Muscle layer of colon (tissue), 2 donors: ENCODE measurements around the gene ACVRL1.

ENCODE experiments used
- H3K27ac ChIP-seq: one replicate; pipeline ENCODE4 v1.7.0; 2013; ENCODE audit warnings: low read depth, mild to moderate bottlenecking, low read length, moderate library complexity
- H3K27me3 ChIP-seq, 2 donors: one replicate each; pipeline ENCODE4 v1.7.0; 2013; ENCODE audit warnings: low read length in 2 of 2, mild to moderate bottlenecking in 2 of 2; ENCODE audit not compliant: insufficient read depth in 2 of 2, control insufficient read depth in 1 of 2
- H3K36me3 ChIP-seq: one replicate; pipeline ENCODE4 v1.7.0; 2013; ENCODE audit warnings: mild to moderate bottlenecking, low read length; ENCODE audit not compliant: insufficient read depth
- H3K4me1 ChIP-seq: one replicate; pipeline ENCODE4 v1.7.0; 2013; ENCODE audit warnings: mild to moderate bottlenecking, low read length; ENCODE audit not compliant: insufficient read depth
- H3K4me3 ChIP-seq, 2 donors: one replicate each; pipeline ENCODE4 v1.7.0; 2013; ENCODE audit warnings: low read length in 2 of 2, low read depth in 1 of 2, mild to moderate bottlenecking in 1 of 2, moderate library complexity in 1 of 2
- H3K9ac ChIP-seq: one replicate; pipeline ENCODE4 v1.7.0; 2013; ENCODE audit warnings: low read length
- H3K9me3 ChIP-seq: one replicate; pipeline ENCODE4 v1.7.0; 2013; ENCODE audit warnings: mild to moderate bottlenecking, low read length
- donor health status: abdominal sarcoma.
- donor health status: Adenocarcinoma of cecum.

Gene ACVRL1

GRCh38 chr12:51890133-51890464 lies 17.2 kb upstream of the ACVRL1 start:
- Histone ChIP-seq H3K27me3 (peaks cover 0 to 15% of the 10 kb centered on the region in 2 donors), H3K4me3 (no peak overlapping the region), H3K4me1 (peaks cover 9% of the 10 kb centered on the region), H3K9me3 (no peaks in the 10 kb centered on the region), H3K36me3 (no peaks in the 10 kb centered on the region), H3K9ac (no peak overlapping the region), H3K27ac (no peak overlapping the region)

- H3K9me3 ChIP-seq, result no peaks in the 10 kb centered on the region
- H3K4me3 ChIP-seq, result no peak overlapping the region
- H3K4me1 ChIP-seq, result peaks cover 9% of the 10 kb centered on the region
These were observed 16.7 kb upstream of the ACVRL1 start for GRCh38 chr12:51890511-51891171.

GRCh38 chr12:51891843-51892242 lies 15.5 kb upstream of the ACVRL1 start:
- H3K4me3 ChIP-seq, result no peak overlapping the region
- no peak overlapping the region for H3K9ac ChIP-seq
- no peak overlapping the region for H3K27ac ChIP-seq
- H3K36me3 ChIP-seq, result no peaks in the 10 kb centered on the region
- no peaks in the 10 kb centered on the region for H3K9me3 ChIP-seq
- H3K27me3 ChIP-seq, result peaks cover 0 to 15% of the 10 kb centered on the region in 2 donors
- peaks cover 3% of the 10 kb centered on the region for H3K4me1 ChIP-seq

More at GRCh38 chr12:51890511-51891171, 16.7 kb upstream of the ACVRL1 start:
- Histone ChIP-seq H3K27ac (no peak overlapping the region), H3K36me3 (no peaks in the 10 kb centered on the region), H3K27me3 (peaks cover 0 to 15% of the 10 kb centered on the region in 2 donors), H3K9ac (no peak overlapping the region)

GRCh38 chr12:51893786-51894185 lies 13.5 kb upstream of the ACVRL1 start:
- no peaks in the 10 kb centered on the region for H3K9me3 ChIP-seq
- no peaks in the 10 kb centered on the region for H3K36me3 ChIP-seq
- no peak overlapping the region for H3K4me3 ChIP-seq
- no peak overlapping the region for H3K27ac ChIP-seq
- H3K4me1 ChIP-seq, result no peaks in the 10 kb centered on the region
- no peak overlapping the region for H3K9ac ChIP-seq
- H3K27me3 ChIP-seq, result peaks cover 0 to 5% of the 10 kb centered on the region in 2 donors

- Histone ChIP-seq H3K36me3 (no peaks in the 10 kb centered on the region), H3K9ac (no peak overlapping the region), H3K27me3 (no peaks in the 10 kb centered on the region), H3K4me1 (no peaks in the 10 kb centered on the region), H3K9me3 (no peaks in the 10 kb centered on the region), H3K4me3 (no peak overlapping the region), H3K27ac (no peak overlapping the region)
These were observed 11.7 kb upstream of the ACVRL1 start for GRCh38 chr12:51895378-51896135.

- Histone ChIP-seq H3K9me3 (no peaks in the 10 kb centered on the region), H3K27me3 (no peaks in the 10 kb centered on the region), H3K9ac (no peak overlapping the region), H3K4me1 (no peaks in the 10 kb centered on the region), H3K36me3 (no peaks in the 10 kb centered on the region), H3K4me3 (no peak overlapping the region), H3K27ac (no peak overlapping the region)
These were observed 11.1 kb upstream of the ACVRL1 start for GRCh38 chr12:51896236-51896635.

GRCh38 chr12:51897181-51897580 lies 10.1 kb upstream of the ACVRL1 start:
- H3K27ac ChIP-seq, result no peak overlapping the region
- no peaks in the 10 kb centered on the region for H3K9me3 ChIP-seq
- no peaks in the 10 kb centered on the region for H3K27me3 ChIP-seq
- no peak overlapping the region for H3K9ac ChIP-seq
- H3K4me3 ChIP-seq, result no peak overlapping the region
- H3K36me3 ChIP-seq, result no peaks in the 10 kb centered on the region
- no peaks in the 10 kb centered on the region for H3K4me1 ChIP-seq

- H3K4me1 ChIP-seq, result no peaks in the 10 kb centered on the region
- H3K4me3 ChIP-seq, result no peak overlapping the region
- H3K9me3 ChIP-seq, result no peaks in the 10 kb centered on the region
- no peak overlapping the region for H3K27ac ChIP-seq
- H3K36me3 ChIP-seq, result no peaks in the 10 kb centered on the region
- no peak overlapping the region for H3K9ac ChIP-seq
- H3K27me3 ChIP-seq, result no peaks in the 10 kb centered on the region
These were observed 8.8 kb upstream of the ACVRL1 start for GRCh38 chr12:51898506-51898905.

GRCh38 chr12:51898937-51899336 lies 8.4 kb upstream of the ACVRL1 start:
- H3K4me3 ChIP-seq, result no peak overlapping the region
- no peaks in the 10 kb centered on the region for H3K4me1 ChIP-seq
- H3K9me3 ChIP-seq, result no peaks in the 10 kb centered on the region
- no peak overlapping the region for H3K27ac ChIP-seq
- H3K9ac ChIP-seq, result no peak overlapping the region
- no peaks in the 10 kb centered on the region for H3K36me3 ChIP-seq
- H3K27me3 ChIP-seq, result no peaks in the 10 kb centered on the region

- H3K4me3 ChIP-seq, result no peak overlapping the region
- H3K9ac ChIP-seq, result no peak overlapping the region
- H3K4me1 ChIP-seq, result peaks cover 2% of the 10 kb centered on the region
- H3K9me3 ChIP-seq, result no peaks in the 10 kb centered on the region
- no peaks in the 10 kb centered on the region for H3K27me3 ChIP-seq
- no peaks in the 10 kb centered on the region for H3K36me3 ChIP-seq
- no peak overlapping the region for H3K27ac ChIP-seq
These were observed 6.9 kb upstream of the ACVRL1 start for GRCh38 chr12:51900323-51900889.

GRCh38 chr12:51901121-51901817 lies 6.0 kb upstream of the ACVRL1 start:
- Histone ChIP-seq H3K9ac (no peak overlapping the region), H3K4me1 (peaks cover 10% of the 10 kb centered on the region), H3K27me3 (peaks cover 0 to under 1% of the 10 kb centered on the region in 2 donors), H3K4me3 (no peak overlapping the region), H3K27ac (no peak overlapping the region), H3K36me3 (no peaks in the 10 kb centered on the region), H3K9me3 (no peaks in the 10 kb centered on the region)
